ENCODE data around the gene FAM131A. TPM values are rescaled to one million over a fixed set of nuclear protein-coding genes. Genes with fewer than 3 reads are reported as not detected.

The FAM131A gene
- total RNA-seq, 4 donors from 2014 or later: 53.9 to 71.4 (median 65.3) TPM

GRCh38 chr3:184375747-184376461 lies 38.5 kb downstream of the FAM131A start:
- Histone ChIP-seq H3K27ac (no peak overlapping the region), H3K9me3 (no peaks in the 10 kb centered on the region), H3K36me3 (no peaks in the 10 kb centered on the region), H3K4me3 (no peak overlapping the region), H3K4me1 (peaks cover 0 to 52% (median 20%) of the 10 kb centered on the region in 3 donors), H3K27me3 (peaks cover 36% of the 10 kb centered on the region)
- WGBS, 2 donors (ENCODE audit: low coverage in 1 of 2): 69 to 97% methylated on average over 5 to 7 of the region's 12 CpGs
- no peak for ATAC-seq
- no peak for TF ChIP-seq POLR2A (IDR thresholded peaks at IDR 0.05)
- TF ChIP-seq POLR2AphosphoS5 (IDR thresholded peaks at IDR 0.05): no peak
- no peak for TF ChIP-seq CTCF (IDR thresholded peaks at IDR 0.05)

GRCh38 chr3:184377374-184377773 lies 40.0 kb downstream of the FAM131A start:
- WGBS, 2 donors (ENCODE audit: low coverage in 1 of 2): 79% methylated on average over 2 to 4 of the region's 5 CpGs
- H3K27me3 ChIP-seq: peaks cover 50% of the 10 kb centered on the region
- TF ChIP-seq POLR2A (IDR thresholded peaks at IDR 0.05) (no peak), POLR2AphosphoS5 (IDR thresholded peaks at IDR 0.05) (no peak), EP300 (IDR thresholded peaks at IDR 0.05) (no peak), CTCF (IDR thresholded peaks at IDR 0.05) (no peak)
- H3K4me3 ChIP-seq: no peak overlapping the region
- ATAC-seq: no peak
- no peaks in the 10 kb centered on the region for H3K9me3 ChIP-seq
- H3K27ac ChIP-seq: peak overlapping the region in 1 of 4 donors; percentile 24
- peaks cover 0 to 49% (median 24%) of the 10 kb centered on the region in 3 donors for H3K4me1 ChIP-seq
- H3K36me3 ChIP-seq: no peaks in the 10 kb centered on the region

GRCh38 chr3:184377882-184378445 lies 40.6 kb downstream of the FAM131A start, which contains the start of gene THPO:
TSS of gene THPO (minus strand) at chr3:184378207. CDS start at chr3:184376259, 1,948 bp downstream.
- peak within 1 kb of the TSS in 1 of 2 donors; percentile 67 for H3K4me3 ChIP-seq
- WGBS, 2 donors (ENCODE audit: low coverage in 1 of 2): 33% methylated on average over 1 of the region's 7 CpGs; no CpG with 5 or more reads in 1 of the 2 donors
- TF ChIP-seq POLR2AphosphoS5 (IDR thresholded peaks at IDR 0.05): peak; percentile 49
- no peak for TF ChIP-seq POLR2A (IDR thresholded peaks at IDR 0.05)
- ATAC-seq: no peak
- H3K4me1 ChIP-seq: peaks cover 0 to 45% (median 24%) of the 10 kb centered on the region in 3 donors
- peaks cover 50% of the 10 kb centered on the region for H3K27me3 ChIP-seq
- peaks cover 0 to 4% of the 10 kb centered on the region in 2 donors for H3K36me3 ChIP-seq
- peak within 1 kb of the TSS in 3 of 4 donors; percentile 68 to 84 (median 82) for H3K27ac ChIP-seq
- no peaks in the 10 kb centered on the region for H3K9me3 ChIP-seq

- Histone ChIP-seq H3K27ac (peak overlapping the region in 3 of 4 donors; percentile 68 to 84 (median 82)), H3K27me3 (peaks cover 50% of the 10 kb centered on the region), H3K4me1 (peaks cover 0 to 45% (median 24%) of the 10 kb centered on the region in 3 donors), H3K36me3 (peaks cover 0 to 9% of the 10 kb centered on the region in 2 donors), H3K9me3 (no peaks in the 10 kb centered on the region), H3K4me3 (peak overlapping the region in 1 of 2 donors; percentile 67)
- WGBS, 2 donors (ENCODE audit: low coverage in 1 of 2): 58 to 76% methylated on average over 3 to 6 of the region's 10 CpGs
- ATAC-seq: peak; percentile 5
- no peak for TF ChIP-seq EP300 (IDR thresholded peaks at IDR 0.05)
- TF ChIP-seq POLR2AphosphoS5 (IDR thresholded peaks at IDR 0.05): no peak
- TF ChIP-seq CTCF (IDR thresholded peaks at IDR 0.05): no peak
- no peak for TF ChIP-seq POLR2A (IDR thresholded peaks at IDR 0.05)
Observed at GRCh38 chr3:184378651-184379357, 41.4 kb downstream of the FAM131A start.
